ENCODE data around the gene BTF3.

BTF3 gene

DNA sequence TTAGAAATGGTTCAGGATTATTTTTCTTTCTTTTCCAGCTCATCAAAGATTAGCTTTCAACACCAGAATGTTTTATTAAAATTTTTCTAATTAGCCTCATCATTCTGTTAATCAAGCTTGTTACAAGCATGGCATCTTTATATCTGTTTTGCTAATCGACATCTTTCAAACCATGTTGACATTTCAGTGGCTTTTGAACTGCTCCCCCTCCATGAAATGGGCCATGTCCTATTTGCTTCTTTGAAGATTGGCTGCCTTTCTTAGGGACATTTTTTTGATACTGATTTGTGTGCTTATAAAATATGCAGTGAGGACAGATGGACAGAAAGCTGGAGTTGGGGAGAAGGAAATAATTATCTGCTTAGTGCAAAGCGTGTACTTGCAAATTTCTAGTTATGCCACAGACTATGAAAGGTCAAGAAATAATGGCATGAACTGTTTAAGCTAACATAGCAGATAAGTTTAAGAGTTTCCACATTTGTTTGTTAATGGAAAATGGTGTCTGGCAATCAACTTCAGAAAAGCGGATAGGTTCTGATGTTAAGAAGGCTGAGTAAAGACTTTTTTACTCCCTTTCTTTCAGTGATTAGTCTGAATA is 27.5 kb downstream of the BTF3 start:
- DNase-seq, result no peak

DNA sequence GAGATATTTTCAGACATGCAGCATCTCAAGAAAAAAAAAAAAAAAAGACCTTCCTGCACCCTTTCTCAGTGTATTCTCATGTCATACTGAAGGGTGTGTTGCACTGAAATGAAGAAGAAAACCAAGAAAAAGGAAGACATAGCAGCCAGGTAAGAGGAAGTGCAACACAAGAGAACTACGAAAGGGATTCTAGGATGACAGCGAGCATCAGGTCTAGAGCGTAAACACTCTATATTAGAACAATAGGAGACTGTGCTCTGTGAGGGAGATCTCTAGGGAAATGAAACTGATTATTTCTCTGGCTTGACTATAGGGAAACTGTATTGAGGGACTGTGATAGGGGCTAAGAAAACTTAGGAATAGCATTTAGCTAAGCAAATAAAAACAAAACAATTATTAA is 30.0 kb downstream of the BTF3 start:
- no peak for DNase-seq

DNA sequence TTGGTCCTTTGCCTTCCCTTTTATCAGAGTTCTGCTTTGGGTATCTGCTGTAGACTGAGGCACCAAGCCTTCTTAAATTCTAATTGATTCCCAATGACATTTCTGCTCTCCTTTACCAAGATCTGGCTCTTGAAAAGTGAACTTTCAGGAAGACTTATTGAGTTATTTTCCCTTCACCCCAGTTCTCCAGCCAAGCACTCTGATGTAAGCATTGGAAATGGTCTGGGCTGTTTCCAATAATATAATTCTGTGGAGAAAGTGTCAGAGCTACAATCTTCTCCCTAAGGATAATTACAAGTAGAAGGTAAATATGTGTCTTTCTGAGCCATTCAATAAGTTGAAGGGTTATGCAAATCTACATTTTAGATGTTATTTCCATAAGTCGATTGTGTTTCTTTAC is 30.8 kb downstream of the BTF3 start:
- DNase-seq, result no peak

DNA sequence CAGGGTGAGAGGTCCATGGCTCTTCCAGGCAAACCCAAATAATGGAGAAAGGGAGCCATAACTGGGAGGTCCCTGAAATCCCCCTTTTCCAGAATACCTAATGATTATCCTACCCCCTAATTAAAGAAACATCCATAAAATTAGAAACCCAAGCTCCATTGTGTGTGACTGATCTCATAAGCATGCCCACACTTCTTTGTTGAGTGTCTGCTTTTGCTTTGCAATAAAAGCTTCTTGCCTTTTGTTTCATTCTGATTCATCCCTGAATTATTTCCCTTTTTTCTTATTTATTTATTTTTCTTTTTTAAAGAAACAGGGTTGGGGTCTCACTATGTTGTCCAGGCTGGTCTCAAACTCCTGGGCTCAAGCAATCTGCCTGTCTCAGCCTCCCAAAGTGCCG is 33.1 kb downstream of the BTF3 start:
- no peak for DNase-seq

DNA sequence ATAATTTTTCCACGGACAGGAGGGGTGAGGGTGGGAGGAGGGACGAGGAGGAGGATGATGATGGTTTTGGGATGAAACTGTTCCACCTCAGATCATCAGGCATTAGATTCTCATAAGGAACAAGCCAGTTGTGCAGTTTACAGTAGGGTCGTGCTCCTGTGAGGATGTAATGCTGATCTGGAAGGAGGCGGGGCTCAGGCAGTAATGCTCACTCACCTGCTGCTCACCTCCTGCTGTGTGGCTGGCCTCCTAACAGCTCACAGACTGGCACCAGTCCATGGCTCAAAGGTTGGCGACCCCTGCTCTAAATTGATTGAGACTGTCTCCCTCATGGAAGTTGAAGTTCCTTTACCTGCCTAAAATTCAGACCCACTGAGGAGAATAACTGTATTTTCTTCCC is 34.0 kb downstream of the BTF3 start:
- DNase-seq, result no peak

DNA sequence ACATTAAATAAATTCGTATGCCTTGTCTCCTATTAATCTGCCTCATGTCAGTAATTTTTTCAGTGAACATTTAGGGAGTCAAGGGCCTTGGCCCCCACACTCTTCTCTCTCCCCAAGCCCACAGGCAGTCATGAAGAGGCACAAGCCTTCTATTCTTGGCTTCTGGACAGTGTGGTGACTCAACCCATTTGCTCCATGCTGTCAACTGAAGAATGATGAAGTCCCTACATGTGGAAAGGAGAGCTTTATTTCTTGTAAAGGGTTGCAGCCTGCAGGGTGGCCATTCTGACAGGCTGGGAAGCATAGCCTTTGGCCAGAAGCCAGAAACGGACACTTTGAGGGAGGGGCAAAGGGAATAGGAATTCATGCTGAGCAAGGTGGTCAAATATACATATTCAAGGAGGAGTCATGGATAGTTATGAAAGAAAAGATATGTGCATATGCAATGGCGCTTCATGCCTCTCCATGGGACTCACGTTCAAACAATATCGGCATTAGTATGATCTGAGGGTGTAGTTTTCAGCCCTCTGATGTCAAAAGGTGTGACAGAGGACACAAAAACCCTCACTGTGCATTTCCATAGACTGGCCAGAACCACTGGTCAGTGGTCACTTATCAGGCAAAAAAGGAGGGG is 35.9 kb downstream of the BTF3 start:
- no peak for DNase-seq

DNA sequence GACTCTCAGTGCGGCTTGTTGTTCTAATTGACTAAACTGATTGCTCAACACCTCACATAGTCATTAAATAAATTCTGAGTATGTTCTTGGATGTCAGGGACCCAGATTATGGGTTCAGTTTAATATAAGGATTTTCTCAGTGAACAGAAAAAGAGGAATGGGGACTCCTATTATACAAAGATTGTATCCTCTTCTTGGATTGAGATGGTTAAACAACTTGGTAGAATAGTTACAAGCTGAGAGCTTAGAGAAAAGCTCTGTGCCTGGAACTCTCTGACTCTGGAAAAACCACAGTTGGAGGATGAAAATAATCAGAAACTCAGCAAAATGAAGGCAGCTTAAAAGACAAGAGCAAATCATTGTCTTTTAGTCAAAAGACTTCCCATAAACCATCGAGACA is 36.7 kb downstream of the BTF3 start:
- no peak for DNase-seq

DNA sequence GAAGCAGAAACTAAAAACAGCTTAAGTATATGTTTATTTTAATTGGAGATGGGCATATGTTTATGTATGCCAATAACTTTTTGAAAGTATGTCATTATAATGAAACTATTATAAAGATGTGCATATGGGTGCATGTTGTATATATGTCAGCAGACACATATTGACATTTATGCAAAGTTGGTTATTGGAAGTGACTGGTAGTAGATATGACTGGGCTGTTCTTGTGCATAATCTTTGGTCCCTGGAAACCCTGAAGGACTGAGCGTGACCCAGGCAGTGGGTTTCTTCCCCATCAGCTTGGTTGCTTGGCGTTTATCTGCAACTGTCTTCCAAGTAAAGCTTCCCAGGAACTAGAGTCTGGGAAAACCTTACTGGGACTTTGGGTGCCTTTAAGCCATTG is 41.5 kb downstream of the BTF3 start:
- DNase-seq, result no peak

DNA sequence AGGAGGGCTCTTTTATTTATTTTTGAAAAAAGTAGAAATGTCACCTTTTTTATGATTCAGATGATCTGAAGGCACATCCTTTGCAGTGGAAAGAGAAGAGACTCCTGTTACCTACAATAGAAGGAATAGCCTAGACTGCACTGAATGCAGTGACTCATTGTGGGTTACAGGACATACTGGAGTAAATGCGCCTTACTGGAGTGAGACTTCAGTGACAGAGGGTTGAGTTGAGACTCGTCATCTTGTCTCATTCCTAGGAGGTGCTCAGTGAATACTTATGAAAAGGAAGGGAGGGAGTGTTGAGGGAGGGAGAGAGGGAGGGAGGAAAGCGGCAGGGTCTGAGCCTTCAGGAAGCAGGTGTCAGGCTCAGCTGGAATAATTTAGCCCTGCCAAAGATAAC is 42.0 kb downstream of the BTF3 start:
- DNase-seq, result no peak

DNA sequence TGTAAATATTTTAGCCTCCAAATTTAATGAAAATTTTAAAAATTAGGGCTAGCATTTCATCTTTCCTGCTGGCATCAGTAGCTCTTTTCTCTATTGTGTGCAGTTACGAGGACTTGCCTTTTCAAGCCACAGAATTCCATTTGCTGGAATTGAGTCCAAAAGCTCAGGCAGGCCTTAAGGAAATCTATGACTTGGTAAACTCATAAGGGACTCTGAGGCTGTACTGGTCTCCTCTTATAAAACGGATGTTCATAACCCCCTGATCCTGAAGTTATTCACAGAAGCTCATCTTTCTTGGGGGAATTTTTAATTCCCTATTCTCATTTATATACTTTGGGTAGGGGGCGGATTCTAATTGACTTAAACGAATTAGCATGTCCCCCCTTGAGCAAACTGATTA is 43.8 kb downstream of the BTF3 start:
- DNase-seq, result no peak

DNA sequence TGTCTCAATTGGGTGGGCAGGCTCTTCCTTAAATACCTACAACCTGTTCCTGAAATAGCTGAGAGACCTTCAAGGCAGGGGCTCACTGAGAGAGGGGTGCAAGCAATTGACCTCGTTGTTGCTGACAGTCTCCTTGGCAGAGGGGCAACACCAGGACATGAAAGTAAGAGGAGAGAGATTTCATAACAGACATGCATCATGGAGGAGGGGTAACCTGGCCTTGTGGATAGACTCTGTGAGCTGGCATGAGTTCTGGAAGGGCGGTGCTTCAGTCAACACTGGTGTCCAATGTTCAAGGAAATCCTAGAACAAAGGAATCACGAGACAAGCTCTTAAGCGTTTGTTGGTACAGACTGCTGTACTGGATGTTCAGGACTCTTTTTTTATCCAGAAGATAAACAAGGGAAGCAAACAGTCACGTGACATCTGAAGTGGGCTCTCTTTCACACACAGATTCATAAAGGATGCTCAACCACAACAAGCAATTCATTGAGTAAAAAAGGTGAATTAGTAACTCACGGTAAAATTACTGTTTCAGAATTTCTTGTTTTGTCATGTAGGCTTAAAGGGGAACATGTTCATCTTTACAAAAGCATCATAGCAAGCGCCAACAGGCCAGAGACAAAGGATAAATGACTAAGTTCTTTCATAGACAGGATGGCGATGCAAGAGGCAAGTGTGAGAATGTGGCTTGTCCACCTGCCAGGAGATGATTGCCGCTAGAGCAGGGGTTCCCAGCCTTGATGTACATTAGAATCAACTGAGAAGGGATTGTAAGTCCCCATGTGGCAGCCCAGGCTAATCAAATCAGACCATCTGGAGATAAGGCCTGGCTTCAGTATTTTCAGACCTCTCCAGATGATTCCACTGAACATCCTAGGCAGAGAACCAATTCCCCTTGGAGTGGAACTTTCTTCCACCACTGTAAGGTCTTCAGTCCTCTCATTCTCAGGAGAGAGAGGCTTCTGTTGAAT is 46.5 kb downstream of the BTF3 start:
- DNase-seq, result no peak

DNA sequence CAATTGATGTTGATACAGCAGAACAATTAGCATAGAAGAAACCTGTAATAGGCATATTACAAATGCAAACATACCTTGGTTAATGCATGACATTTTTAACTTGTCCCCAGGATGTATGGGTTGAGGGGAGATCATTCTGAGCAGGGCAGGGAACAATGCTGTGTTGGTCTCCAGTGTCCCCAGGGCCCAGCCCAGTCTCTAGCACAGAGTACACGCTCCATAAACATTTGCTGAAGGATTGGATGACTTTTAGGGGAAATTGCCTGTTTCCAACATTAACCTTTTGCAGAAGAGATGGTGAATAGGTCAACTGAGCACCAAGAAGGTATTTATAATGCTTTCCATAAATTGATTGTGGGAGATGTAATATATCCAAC is 47.1 kb downstream of the BTF3 start:
- no peak for DNase-seq

DNA sequence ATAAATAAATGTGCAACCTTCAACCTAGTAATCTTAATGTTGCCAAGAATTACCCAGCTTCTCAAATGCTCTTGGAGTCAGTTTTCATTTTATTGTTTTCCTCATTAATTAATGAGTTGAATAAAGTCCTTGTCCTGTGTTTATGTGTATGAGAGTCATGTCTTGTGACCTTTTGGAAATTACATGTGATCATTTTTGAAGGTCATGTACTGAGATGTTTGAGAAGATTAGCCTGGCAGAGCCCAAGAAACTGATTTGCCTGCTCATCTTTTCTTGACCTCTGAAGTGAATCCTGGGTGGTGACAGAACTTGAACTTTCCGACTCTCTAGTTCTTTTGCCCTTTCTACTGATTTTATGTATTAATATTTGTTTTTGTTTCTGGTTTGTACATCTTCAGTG is 51.8 kb downstream of the BTF3 start:
- DNase-seq, result no peak

DNA sequence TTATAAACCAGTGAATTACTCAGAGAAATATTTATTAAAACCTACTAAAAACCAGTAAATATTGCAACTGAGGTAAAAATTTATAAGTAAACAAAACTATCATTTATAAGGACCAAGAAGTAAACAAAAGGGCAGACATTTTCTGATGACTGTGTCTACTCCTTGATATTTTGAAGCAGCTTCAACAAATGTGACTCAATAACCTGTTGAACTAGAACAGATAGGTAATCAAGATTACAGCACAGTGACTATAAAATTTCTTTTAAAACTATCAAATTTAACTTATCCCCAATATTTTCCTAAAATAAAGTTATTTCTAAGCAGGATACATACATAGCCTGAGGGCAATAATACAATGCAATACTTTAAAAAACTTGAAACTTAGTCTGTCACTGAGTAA is 54.4 kb downstream of the BTF3 start:
- no peak for DNase-seq

Measured in activated T-cell treated with anti-CD3 and anti-CD28 coated beads, Interleukin-2, amount 50 U/mL, for 48 hours (primary cell).